Loucy (cell line): ENCODE results near the gene TMTC1.

Source experiments
- H2AFZ ChIP-seq: fragments of 200-600 bp; sonication (generic); 2 replicates; pipeline ENCODE4 v1.6.0; 2016; ENCODE audit warnings: antibody characterized with exemption, mild to moderate bottlenecking, low read length, moderate library complexity
- H3F3A ChIP-seq: fragments of 200-600 bp; 2 replicates; pipeline ENCODE4 v1.6.0; 2016; ENCODE audit warnings: antibody characterized with exemption, low read depth, mild to moderate bottlenecking
- H3K27me3 ChIP-seq: fragments of 200-600 bp; sonication (generic); 2 replicates; pipeline ENCODE4 v1.6.1; 2014; ENCODE audit warnings: low read length, mild to moderate bottlenecking; ENCODE audit not compliant: insufficient read depth, poor library complexity, severe bottlenecking
- H3K36me3 ChIP-seq: fragments of 200-600 bp; sonication (generic); 2 replicates; pipeline ENCODE4 v1.6.1; 2016; ENCODE audit warnings: low read length; ENCODE audit not compliant: insufficient read depth
- H3K4me1 ChIP-seq: fragments of 200-600 bp; sonication (generic); 2 replicates; pipeline ENCODE4 v1.5.1; 2014; ENCODE audit warnings: low read length, mild to moderate bottlenecking; ENCODE audit not compliant: insufficient read depth, poor library complexity, severe bottlenecking
- H3K4me2 ChIP-seq: fragments of 200-600 bp; sonication (generic); 2 replicates; pipeline ENCODE4 v1.6.0; 2014; ENCODE audit warnings: antibody characterized with exemption, low read length, low read depth, mild to moderate bottlenecking; ENCODE audit not compliant: poor library complexity, severe bottlenecking
- H3K4me3 ChIP-seq: fragments of 200-600 bp; sonication (generic); 2 replicates; pipeline ENCODE4 v1.5.1; 2014; ENCODE audit warnings: low read length, mild to moderate bottlenecking, mixed read lengths; ENCODE audit not compliant: poor library complexity, severe bottlenecking
- H3K79me2 ChIP-seq: fragments of 200-600 bp; sonication (generic); 2 replicates; pipeline ENCODE4 v1.6.1; 2014; ENCODE audit warnings: low read length; ENCODE audit not compliant: insufficient read depth
- H3K9ac ChIP-seq: fragments of 200-600 bp; sonication (generic); 2 replicates; pipeline ENCODE4 v1.6.0; 2014; ENCODE audit warnings: mild to moderate bottlenecking, low read depth, low read length, moderate library complexity; ENCODE audit not compliant: poor library complexity, severe bottlenecking
- H3K9me2 ChIP-seq: fragments of 200-600 bp; sonication (generic); replicated peaks from 2 replicates; pipeline ENCODE4 v1.6.1; 2016; ENCODE audit warnings: low read depth, low read length, mixed read lengths
- H3K9me3 ChIP-seq: fragments of 200-600 bp; sonication (generic); 2 replicates; pipeline ENCODE4 v1.6.1; 2014; ENCODE audit warnings: mild to moderate bottlenecking, antibody characterized with exemption, low read length, low read depth; ENCODE audit not compliant: insufficient read depth
- H4K20me1 ChIP-seq: fragments of 200-600 bp; sonication (generic); 2 replicates; pipeline ENCODE4 v1.6.0; 2014; ENCODE audit warnings: antibody characterized with exemption, low read length, mild to moderate bottlenecking; ENCODE audit not compliant: insufficient read depth, poor library complexity, severe bottlenecking
- CTCF ChIP-seq: fragments of 200-600 bp; sonication (generic); conservative IDR thresholded peaks from 2 replicates; pipeline ENCODE4 v1.5.1; 2014; ENCODE audit warnings: mild to moderate bottlenecking, antibody characterized with exemption, low read length
- EZH2phosphoT487 ChIP-seq: fragments of 200-600 bp; IDR thresholded peaks from 2 replicates; pipeline ENCODE4 v1.6.1; 2018; ENCODE audit warnings: antibody characterized with exemption, mild to moderate bottlenecking, moderate library complexity, borderline replicate concordance

TMTC1 gene

GRCh38 chr12:29486972-29487371, 296.8 kb downstream of the TMTC1 start:
- H2AFZ ChIP-seq, result no peak overlapping the region
- no peak for TF ChIP-seq EZH2phosphoT487
- no peak for TF ChIP-seq CTCF

GRCh38 chr12:29463198-29463597, 320.5 kb downstream of the TMTC1 start:
- H3K4me3 ChIP-seq, result no peak overlapping the region
- no peaks in the 10 kb centered on the region for H4K20me1 ChIP-seq
- H3K79me2 ChIP-seq, result no peaks in the 10 kb centered on the region

More at GRCh38 chr12:29486972-29487371, 296.8 kb downstream of the TMTC1 start:
- no peak overlapping the region for H3K9ac ChIP-seq
- H3K79me2 ChIP-seq, result no peaks in the 10 kb centered on the region
- H3K4me3 ChIP-seq, result no peak overlapping the region
- no peaks in the 10 kb centered on the region for H3K27me3 ChIP-seq
- no peaks in the 10 kb centered on the region for H3K36me3 ChIP-seq
- H4K20me1 ChIP-seq, result no peaks in the 10 kb centered on the region
- H3K9me3 ChIP-seq, result no peaks in the 10 kb centered on the region
- H3K4me1 ChIP-seq, result no peaks in the 10 kb centered on the region
- no peaks in the 10 kb centered on the region for H3F3A ChIP-seq
- no peak overlapping the region for H3K4me2 ChIP-seq
- H3K9me2 ChIP-seq, result no peaks in the 10 kb centered on the region

GRCh38 chr12:29460082-29460481, 323.7 kb downstream of the TMTC1 start:
- no peaks in the 10 kb centered on the region for H3K9me3 ChIP-seq
- no peaks in the 10 kb centered on the region for H4K20me1 ChIP-seq
- no peaks in the 10 kb centered on the region for H3K79me2 ChIP-seq
- TF ChIP-seq CTCF, result no peak
- no peak for TF ChIP-seq EZH2phosphoT487
- H3K9me2 ChIP-seq, result no peaks in the 10 kb centered on the region
- H3F3A ChIP-seq, result no peaks in the 10 kb centered on the region
- H3K4me3 ChIP-seq, result no peak overlapping the region
- H3K4me1 ChIP-seq, result no peaks in the 10 kb centered on the region
- no peak overlapping the region for H2AFZ ChIP-seq
- no peak overlapping the region for H3K4me2 ChIP-seq
- H3K36me3 ChIP-seq, result no peaks in the 10 kb centered on the region
- H3K27me3 ChIP-seq, result no peaks in the 10 kb centered on the region
- no peak overlapping the region for H3K9ac ChIP-seq

More at GRCh38 chr12:29463198-29463597, 320.5 kb downstream of the TMTC1 start:
- Histone ChIP-seq H3K9me3 (no peaks in the 10 kb centered on the region), H3K4me1 (no peaks in the 10 kb centered on the region), H3K9ac (no peak overlapping the region), H3K36me3 (no peaks in the 10 kb centered on the region), H3K27me3 (no peaks in the 10 kb centered on the region), H3F3A (no peaks in the 10 kb centered on the region), H2AFZ (no peak overlapping the region), H3K4me2 (no peak overlapping the region), H3K9me2 (no peaks in the 10 kb centered on the region)
- TF ChIP-seq CTCF (no peak), EZH2phosphoT487 (no peak)
